ENCODE results near the gene UVRAG.

DNA sequence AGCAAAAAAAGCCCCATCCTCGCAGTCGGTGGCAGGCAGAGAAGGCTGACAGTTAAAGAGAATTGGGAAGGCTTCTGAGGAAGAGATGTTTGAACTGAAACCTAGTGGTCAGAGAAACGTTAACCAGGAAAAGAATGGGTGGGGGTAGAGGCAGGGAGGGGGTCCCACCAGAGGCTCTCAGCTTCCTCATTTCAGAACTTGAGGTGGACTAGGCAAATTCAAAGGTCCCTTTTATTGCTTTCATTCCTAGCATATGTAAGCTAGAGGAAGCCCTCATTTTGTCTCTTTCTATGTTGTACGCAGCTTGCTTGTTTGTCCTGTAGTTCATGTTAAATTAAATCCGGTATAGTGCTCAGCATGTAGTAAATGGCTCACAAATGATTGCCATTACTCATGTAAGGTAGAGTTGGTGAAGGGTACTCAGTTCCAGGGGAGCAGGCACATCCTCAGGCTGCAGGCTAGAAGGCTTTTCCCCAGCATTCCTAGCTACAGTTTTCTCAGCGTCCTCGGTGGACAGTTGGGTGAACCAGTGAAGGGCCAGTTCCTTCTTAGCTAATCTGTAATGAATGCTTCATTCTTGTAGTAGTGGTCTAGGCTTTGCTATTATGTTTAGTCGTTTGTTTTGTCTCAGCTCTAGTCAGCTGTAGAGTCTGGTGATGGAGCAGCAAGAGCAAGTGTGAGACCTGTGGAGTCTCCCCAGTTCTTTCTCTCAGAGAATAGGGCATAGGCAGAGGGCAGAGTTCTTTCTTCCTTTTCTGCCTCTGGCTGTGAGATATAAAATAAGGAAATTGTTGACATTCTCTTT is 58.6 kb downstream of the UVRAG start:
- TF ChIP-seq, protein P1, sequence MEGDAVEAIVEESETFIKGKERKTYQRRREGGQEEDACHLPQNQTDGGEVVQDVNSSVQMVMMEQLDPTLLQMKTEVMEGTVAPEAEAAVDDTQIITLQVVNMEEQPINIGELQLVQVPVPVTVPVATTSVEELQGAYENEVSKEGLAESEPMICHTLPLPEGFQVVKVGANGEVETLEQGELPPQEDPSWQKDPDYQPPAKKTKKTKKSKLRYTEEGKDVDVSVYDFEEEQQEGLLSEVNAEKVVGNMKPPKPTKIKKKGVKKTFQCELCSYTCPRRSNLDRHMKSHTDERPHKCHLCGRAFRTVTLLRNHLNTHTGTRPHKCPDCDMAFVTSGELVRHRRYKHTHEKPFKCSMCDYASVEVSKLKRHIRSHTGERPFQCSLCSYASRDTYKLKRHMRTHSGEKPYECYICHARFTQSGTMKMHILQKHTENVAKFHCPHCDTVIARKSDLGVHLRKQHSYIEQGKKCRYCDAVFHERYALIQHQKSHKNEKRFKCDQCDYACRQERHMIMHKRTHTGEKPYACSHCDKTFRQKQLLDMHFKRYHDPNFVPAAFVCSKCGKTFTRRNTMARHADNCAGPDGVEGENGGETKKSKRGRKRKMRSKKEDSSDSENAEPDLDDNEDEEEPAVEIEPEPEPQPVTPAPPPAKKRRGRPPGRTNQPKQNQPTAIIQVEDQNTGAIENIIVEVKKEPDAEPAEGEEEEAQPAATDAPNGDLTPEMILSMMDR (IDR thresholded peaks at IDR 0.05) = no peak
- no peak for TF ChIP-seq POLR2A (IDR thresholded peaks at IDR 0.05)
- no peak for TF ChIP-seq POLR2AphosphoS5 (IDR thresholded peaks at IDR 0.05; ENCODE audit: insufficient read depth in 1 of 2, low read depth in 1 of 2)
